ENCODE results near the gene SCML1.

GRCh38 chrX:17735406-17735805 is 1.9 kb upstream of the SCML1 start:
- TF ChIP-seq ZNF302 (tag by site-specific recombination; IDR thresholded peaks at IDR 0.05; ENCODE audit: low read depth) (no peak), CTCF (tag by site-specific recombination; IDR thresholded peaks at IDR 0.05) (no peak), ZNF155 (tag by site-specific recombination; IDR thresholded peaks at IDR 0.05) (no peak), ZNF239 (tag by site-specific recombination; IDR thresholded peaks at IDR 0.05) (no peak), ZNF211 (tag by site-specific recombination; IDR thresholded peaks at IDR 0.05; ENCODE audit: low read depth) (no peak)
